SK-N-SH (cell line): ENCODE measurements around the gene DLEC1. TPM values are rescaled to one million over a fixed set of nuclear protein-coding genes. Genes with fewer than 3 reads are reported as not detected.

Experiments used
- CTCF ChIA-PET: fragments of 300-600, 350-600 bp; formaldehyde crosslinking; extraction: SDS; loops from one replicate; lab custom pipeline; 2021; lab: Yijun Ruan, JAX
- POLR2A ChIA-PET: fragments of 350-600 bp; sonication (Branson Sonifier 250); formaldehyde crosslinking; extraction: SDS; loops from one replicate; lab custom pipeline; 2020; ENCODE audit warnings: antibody characterized with exemption, inconsistent platforms; lab: Yijun Ruan, JAX
- DNase-seq: peaks from one replicate; pipeline ENCODE4 v3.0.0; 2012
- H2AFZ ChIP-seq: fragments of 200-600 bp; sonication (generic); 2 replicates; pipeline ENCODE4 v1.8.1; 2016; ENCODE audit warnings: antibody characterized with exemption, mild to moderate bottlenecking, low read depth
- H3F3A ChIP-seq: fragments of 200-600 bp; sonication (generic); replicated peaks from 2 replicates; pipeline ENCODE3; 2016; ENCODE audit warnings: antibody characterized with exemption, mild to moderate bottlenecking; ENCODE audit not compliant: insufficient read depth
- H3K27ac ChIP-seq, 2 experiments: fragments of 200-500 bp in 1 of 2; fragments of 200-600 bp in 1 of 2; sonication (Bioruptor generic) in 1 of 2; sonication (generic), shearing (Covaris generic) in 1 of 2; 2 replicates each; pipeline versions ENCODE4 v1.5.1 to v1.6.1; 2014 to 2016; ENCODE audit warnings: low read depth in 2 of 2, inconsistent platforms in 1 of 2, low read length in 1 of 2, mild to moderate bottlenecking in 1 of 2, mixed read lengths in 1 of 2
- H3K27me3 ChIP-seq: fragments of 200-600 bp; sonication (generic), shearing (Covaris generic); 2 replicates; pipeline ENCODE4 v1.6.1; 2016; ENCODE audit warnings: mixed run types; ENCODE audit not compliant: insufficient read depth
- H3K36me3 ChIP-seq, 2 experiments: fragments of 200-500 bp in 1 of 2; fragments of 200-600 bp in 1 of 2; sonication (Bioruptor generic) in 1 of 2; sonication (generic) in 1 of 2; replicated peaks in 1 of 2; 2 replicates each; pipeline versions ENCODE3 to v1.5.1; 2014 to 2016; ENCODE audit warnings: low read length in 1 of 2, mild to moderate bottlenecking in 1 of 2; ENCODE audit not compliant: insufficient read depth in 2 of 2, control insufficient read depth in 1 of 2
- H3K4me1 ChIP-seq, 2 experiments: fragments of 200-500 bp in 1 of 2; fragments of 200-600 bp in 1 of 2; sonication (Bioruptor generic) in 1 of 2; sonication (generic), shearing (Covaris generic) in 1 of 2; 2 replicates each; pipeline versions ENCODE4 v1.5.1 to v1.6.1; 2014 to 2016; ENCODE audit warnings: low read depth in 1 of 2, low read length in 1 of 2, mixed run types in 1 of 2; ENCODE audit not compliant: insufficient read depth in 2 of 2, control insufficient read depth in 1 of 2
- H3K4me2 ChIP-seq: fragments of 200-600 bp; sonication (generic), shearing (Covaris generic); 2 replicates; pipeline ENCODE4 v1.6.1; 2017; ENCODE audit warnings: mixed run types
- H3K4me3 ChIP-seq, 2 experiments: fragments of 200-500 bp in 1 of 2; fragments of 200-600 bp in 1 of 2; sonication (Bioruptor generic) in 1 of 2; sonication (generic), shearing (Covaris generic) in 1 of 2; 2 replicates each; pipeline versions ENCODE4 v1.5.1 to v1.8.1; 2014 to 2016; ENCODE audit warnings: low read depth in 2 of 2, inconsistent platforms in 1 of 2, low read length in 1 of 2, mild to moderate bottlenecking in 1 of 2, mixed read lengths in 1 of 2, moderate library complexity in 1 of 2
- H3K79me2 ChIP-seq: fragments of 200-600 bp; sonication (generic); 2 replicates; pipeline ENCODE4 v1.8.1; 2017; ENCODE audit warnings: mild to moderate bottlenecking; ENCODE audit not compliant: insufficient read depth
- H3K9ac ChIP-seq: fragments of 200-600 bp; sonication (generic); 2 replicates; pipeline ENCODE4 v1.6.1; 2017; ENCODE audit warnings: mixed run types
- H3K9me2 ChIP-seq: fragments of 200-600 bp; sonication (generic); 2 replicates; pipeline ENCODE4 v1.6.1; 2017; ENCODE audit warnings: mixed run types
- H3K9me3 ChIP-seq: fragments of 200-600 bp; sonication (generic); 2 replicates; pipeline ENCODE4 v1.6.1; 2017; ENCODE audit warnings: mixed run types, mild to moderate bottlenecking, moderate library complexity
- H4K20me1 ChIP-seq: fragments of 200-600 bp; sonication (generic); 2 replicates; pipeline ENCODE4 v1.6.1; 2017; ENCODE audit warnings: mild to moderate bottlenecking, mixed run types; ENCODE audit not compliant: insufficient read depth
- EP300 ChIP-seq, 2 experiments: IDR thresholded peaks; 2 replicates each; pipeline versions ENCODE4 v1.4.0 to v1.6.1; 2012; ENCODE audit warnings: borderline replicate concordance in 1 of 2, low read depth in 1 of 2, low read length in 1 of 2
- FOSL2 ChIP-seq: IDR thresholded peaks from 2 replicates; pipeline ENCODE4 v1.4.0; 2012; ENCODE audit warnings: low read depth, mild to moderate bottlenecking, moderate library complexity, borderline replicate concordance
- GABPA ChIP-seq: IDR thresholded peaks from 2 replicates; pipeline ENCODE4 v1.4.0; 2012; ENCODE audit warnings: low read depth, mild to moderate bottlenecking
- GATA2 ChIP-seq: sonication (generic); formaldehyde crosslinking; IDR thresholded peaks from 2 replicates; pipeline ENCODE4 v1.5.0; 2020; ENCODE audit warnings: mild to moderate bottlenecking, missing genetic modification reagents
- MEF2A ChIP-seq: IDR thresholded peaks from 2 replicates; pipeline ENCODE4 v1.4.0; 2012; ENCODE audit warnings: low read depth, borderline replicate concordance
- PBX3 ChIP-seq: IDR thresholded peaks from 2 replicates; pipeline ENCODE4; 2012
- RAD21 ChIP-seq: IDR thresholded peaks from 2 replicates; pipeline ENCODE4 v1.6.1; 2012; ENCODE audit warnings: mild to moderate bottlenecking, low read length
- RFX5 ChIP-seq: IDR thresholded peaks from 2 replicates; pipeline ENCODE4 v1.6.1; 2012; ENCODE audit warnings: mild to moderate bottlenecking, improper control_type of control experiment, low read length
- SMC3 ChIP-seq: IDR thresholded peaks from 2 replicates; pipeline ENCODE4 v1.6.1; 2012; ENCODE audit warnings: low read depth, low read length, improper control_type of control experiment
- TCF12 ChIP-seq: IDR thresholded peaks from 2 replicates; pipeline ENCODE4 v1.4.0; 2012
- TEAD4 ChIP-seq: IDR thresholded peaks from 2 replicates; pipeline ENCODE4 v1.4.0; 2012; ENCODE audit warnings: mild to moderate bottlenecking, borderline replicate concordance; ENCODE audit not compliant: insufficient read depth
- YY1 ChIP-seq: IDR thresholded peaks from 2 replicates; pipeline ENCODE4 v1.4.0; 2012; ENCODE audit warnings: low read depth, mild to moderate bottlenecking
- WGBS: methylation state at CpG from one replicate; pipeline ENCODE4 v1.1.6; 2017; ENCODE audit warnings: low lambda C conversion rate; 5-methylcytosine and 5-hydroxymethylcytosine counted together
- polyA plus RNA-seq, 3 experiments: library from polyadenylated mRNA; depleted of rRNA; stranded (reverse); fragments of >200 nt; gene quantifications; 2 replicates each; pipeline ENCODE4 v1.2.3, GENCODE V29; 2012

The DLEC1 gene
- polyA plus RNA-seq, 1 of the 3 experiments (the other 2 are of a cell fraction) = 0.02 TPM

- Histone ChIP-seq H2AFZ (no peak overlapping the region), H3K9ac (no peak overlapping the region), H3K9me3 (no peaks in the 10 kb centered on the region), H4K20me1 (peaks cover 3% of the 10 kb centered on the region; the same call in 1 of the 2 replicates), H3K27me3 (no peaks in the 10 kb centered on the region), H3K4me1 (peaks cover 6 to 41% of the 10 kb centered on the region in 2 experiments; a peak in 1 of 4 replicates), H3K36me3 (peaks cover 0 to 2% of the 10 kb centered on the region in 2 experiments), H3K4me2 (peak overlapping the region; percentile 88), H3K4me3 (peak overlapping the region in 1 of 2 experiments; percentile 73; a peak in 2 of 4 replicates), H3F3A (peaks cover 13% of the 10 kb centered on the region), H3K9me2 (no peaks in the 10 kb centered on the region), H3K27ac (no peak overlapping the region), H3K79me2 (peaks cover 10% of the 10 kb centered on the region; the same call in 1 of the 2 replicates)
- CTCF ChIA-PET = interaction anchor here (0.9 to 1.6 kb wide), 3 partner anchors 18 to 457 kb away, joined by 3 to 8 read pairs (median 3); no protein-coding TSS in a partner anchor
- 93% methylated on average over 6 of the region's 6 CpGs for WGBS
- TF ChIP-seq EP300 (IDR thresholded peaks at IDR 0.05; ENCODE audit: borderline replicate concordance in 1 of 2, low read depth in 1 of 2, low read length in 1 of 2) = no peak
- POLR2A ChIA-PET = no interaction called here
- DNase-seq = no peak
These were observed 15.9 kb upstream of the DLEC1 start for GRCh38 chr3:38022896-38023709.

- H3K9me3 ChIP-seq = no peaks in the 10 kb centered on the region
- no peaks in the 10 kb centered on the region for H3K36me3 ChIP-seq
- H3K27me3 ChIP-seq = no peaks in the 10 kb centered on the region
- no peak overlapping the region for H3K4me3 ChIP-seq
- H4K20me1 ChIP-seq = peaks cover 3% of the 10 kb centered on the region; the same call in 1 of the 2 replicates
- H3F3A ChIP-seq = peaks cover 13% of the 10 kb centered on the region
- ChIA-PET POLR2A (no interaction called here), CTCF (interaction anchor here (1.7 kb wide), 1 partner anchor 171 kb away, joined by 5 read pairs; no protein-coding TSS in a partner anchor)
- WGBS = 70% methylated on average over 4 of the region's 4 CpGs
- peaks cover 23 to 36% of the 10 kb centered on the region in 2 experiments; a peak in 3 of 4 replicates for H3K4me1 ChIP-seq
- no peaks in the 10 kb centered on the region for H3K9me2 ChIP-seq
- no peak overlapping the region for H2AFZ ChIP-seq
- peaks cover 12% of the 10 kb centered on the region; the same call in 1 of the 2 replicates for H3K79me2 ChIP-seq
- no peak overlapping the region for H3K9ac ChIP-seq
- no peak overlapping the region for H3K4me2 ChIP-seq
- no peak overlapping the region for H3K27ac ChIP-seq
- TF ChIP-seq TEAD4 (no peak), TCF12 (no peak)
- no peak for DNase-seq
These were observed 12.2 kb upstream of the DLEC1 start for GRCh38 chr3:38026856-38027255.

- DNase-seq = no peak
- TF ChIP-seq GABPA (no peak), MEF2A (no peak), SMC3 (no peak), TCF12 (no peak), TEAD4 (no peak), RFX5 (no peak), YY1 (no peak), RAD21 (no peak), GATA2 (CRISPR knock-in tag) (no peak), FOSL2 (no peak), PBX3 (no peak)
- TF ChIP-seq, all 33 proteins: peak for 0
- H3K4me2 ChIP-seq = peak overlapping the region; percentile 83
These were observed 11.2 kb upstream of the DLEC1 start for GRCh38 chr3:38027466-38028465.

More at GRCh38 chr3:38027466-38028465, 11.2 kb upstream of the DLEC1 start:
- Histone ChIP-seq H2AFZ (no peak overlapping the region), H3K27me3 (no peaks in the 10 kb centered on the region), H3K9ac (no peak overlapping the region), H3F3A (peaks cover 13% of the 10 kb centered on the region), H3K9me2 (no peaks in the 10 kb centered on the region), H3K79me2 (peaks cover 9% of the 10 kb centered on the region; the same call in 1 of the 2 replicates), H4K20me1 (peaks cover 3% of the 10 kb centered on the region; the same call in 1 of the 2 replicates), H3K4me1 (peaks cover 23 to 31% of the 10 kb centered on the region in 2 experiments; a peak in 3 of 4 replicates), H3K36me3 (no peaks in the 10 kb centered on the region), H3K27ac (no peak overlapping the region), H3K4me3 (peak overlapping the region in 1 of 2 experiments; percentile 75; a peak in 1 of 4 replicates), H3K9me3 (no peaks in the 10 kb centered on the region)
- ChIA-PET POLR2A (no interaction called here), CTCF (interaction anchor here (1.1 to 1.7 kb wide), 3 partner anchors 8 to 452 kb away, joined by 3 to 5 read pairs (median 3); no protein-coding TSS in a partner anchor)
- WGBS = 90% methylated on average over 6 of the region's 6 CpGs
